GM21737 (cell line): Measurements from ENCODE around the gene TNFRSF12A.
"Not testable (repeated sequence)": the region's sequence is repeated elsewhere in the genome, so short reads cannot be mapped to it uniquely, and the experiment has no call there.

Experiments
- ATAC-seq: cut with Tn5 transposase; IDR thresholded peaks from one replicate; pipeline ENCODE4 v1.9.1; 2021; ENCODE audit warnings: mild to moderate bottlenecking, moderate library complexity; ENCODE audit not compliant: unreplicated experiment

Gene TNFRSF12A

GRCh38 chr16:3060339-3061127 lies 40.4 kb downstream of the TNFRSF12A start:
- ATAC-seq, result no peak

- ATAC-seq, result no peak
Measured at GRCh38 chr16:3062553-3062952, 42.4 kb downstream of the TNFRSF12A start.

- ATAC-seq, result no peak
Measured at GRCh38 chr16:3063625-3064386, 43.6 kb downstream of the TNFRSF12A start.

GRCh38 chr16:3065069-3065741 lies 45.0 kb downstream of the TNFRSF12A start, which contains the start of gene IL32:
TSS of gene IL32 (plus strand) at chr16:3065640. CDS start at chr16:3065812, 172 bp downstream.
- no peak for ATAC-seq

GRCh38 chr16:3065742-3066439 lies 45.7 kb downstream of the TNFRSF12A start:
- ATAC-seq, result no peak

- ATAC-seq, result no peak
Measured at GRCh38 chr16:3066440-3066748, 46.2 kb downstream of the TNFRSF12A start.

- no peak for ATAC-seq
Measured at GRCh38 chr16:3068487-3068886, 48.3 kb downstream of the TNFRSF12A start.

- ATAC-seq, result not testable (repeated sequence)
Measured at GRCh38 chr16:3069146-3069545, 49.0 kb downstream of the TNFRSF12A start.

GRCh38 chr16:3070608-3071111 lies 50.5 kb downstream of the TNFRSF12A start:
- ATAC-seq, result no peak

GRCh38 chr16:3071655-3072054 lies 51.5 kb downstream of the TNFRSF12A start:
- no peak for ATAC-seq
